NCI-H1105 (cell line): ENCODE results near the gene ASB14.

Source experiments
- DNase-seq: peaks from one replicate; lab custom pipeline; 2025; lab: John Stamatoyannopoulos, UW

The ASB14 gene

DNA sequence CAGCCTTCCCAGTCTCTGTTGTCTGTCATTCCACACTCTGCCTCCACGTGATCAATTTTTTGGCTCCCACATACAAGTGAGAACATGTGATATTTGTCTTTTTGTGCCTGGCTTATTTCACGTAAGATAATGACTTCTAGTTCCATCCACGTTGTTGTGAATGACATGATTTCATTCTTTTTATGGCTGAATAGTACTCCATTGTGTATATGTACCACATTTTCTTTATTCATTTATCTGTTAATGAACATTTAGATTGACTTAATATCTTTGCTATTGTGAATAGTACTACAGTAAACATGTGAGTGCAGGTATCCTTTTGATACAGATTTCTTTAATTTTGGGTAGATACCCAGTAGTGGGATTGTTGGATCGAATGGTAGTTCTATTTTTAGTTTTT, 31.4 kb downstream of the ASB14 start:
- no peak for DNase-seq

DNA sequence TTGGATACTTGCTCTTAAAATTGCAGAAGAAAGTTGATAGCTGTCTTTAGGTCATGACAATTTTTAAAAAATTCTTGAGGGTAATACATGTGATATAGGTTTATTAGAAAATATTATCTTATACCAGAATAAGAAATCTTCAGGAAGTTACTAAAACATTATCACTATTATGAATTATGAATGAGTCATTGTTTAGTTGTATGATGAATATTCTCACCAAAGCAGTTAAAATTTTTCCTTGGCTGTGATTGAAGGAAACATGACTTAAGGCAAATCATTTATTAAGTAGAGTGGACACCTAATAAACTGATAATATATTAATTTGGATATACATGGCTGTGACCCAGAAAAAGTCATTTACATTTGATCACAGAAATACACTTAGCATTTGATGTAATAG, 34.8 kb downstream of the ASB14 start:
- DNase-seq, result no peak

DNA sequence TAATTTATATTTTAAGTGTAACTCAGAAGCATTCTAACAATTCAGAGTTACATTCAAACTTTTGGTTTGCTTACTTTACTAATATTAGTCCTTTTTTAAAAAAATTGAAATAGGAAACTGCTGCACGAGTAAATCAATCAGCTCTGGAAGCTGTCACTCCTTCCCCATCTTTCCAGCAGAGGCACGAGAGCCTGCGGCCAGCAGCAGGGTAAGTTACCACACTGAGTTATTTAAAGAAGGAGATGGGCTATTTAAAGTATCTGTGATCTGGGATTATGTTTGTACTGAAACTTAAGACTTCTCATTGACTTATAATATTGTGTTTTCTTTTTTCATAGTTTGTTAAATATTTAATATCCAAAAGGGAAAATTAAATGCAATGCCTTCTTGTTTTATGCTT, 35.6 kb downstream of the ASB14 start:
- no peak for DNase-seq

DNA sequence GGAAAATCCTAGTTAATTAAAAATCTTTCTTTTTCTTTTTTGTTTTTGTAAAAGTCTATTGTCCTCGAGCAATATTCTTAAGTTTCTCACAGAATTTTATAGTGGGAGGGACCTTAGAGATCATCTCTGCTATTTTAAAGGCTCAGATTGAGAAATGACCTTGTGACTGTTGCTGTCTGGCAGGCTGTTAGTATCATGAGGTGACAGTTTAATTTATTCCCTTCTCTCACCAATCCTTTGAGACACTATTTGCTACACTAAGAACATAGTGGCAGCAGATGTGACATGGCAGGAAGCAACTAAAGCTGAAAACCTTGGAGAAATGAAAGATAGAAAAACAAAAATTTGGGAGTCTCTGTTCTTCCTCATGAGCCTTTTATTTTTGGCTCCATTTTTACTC, 40.1 kb downstream of the ASB14 start:
- DNase-seq, result no peak

DNA sequence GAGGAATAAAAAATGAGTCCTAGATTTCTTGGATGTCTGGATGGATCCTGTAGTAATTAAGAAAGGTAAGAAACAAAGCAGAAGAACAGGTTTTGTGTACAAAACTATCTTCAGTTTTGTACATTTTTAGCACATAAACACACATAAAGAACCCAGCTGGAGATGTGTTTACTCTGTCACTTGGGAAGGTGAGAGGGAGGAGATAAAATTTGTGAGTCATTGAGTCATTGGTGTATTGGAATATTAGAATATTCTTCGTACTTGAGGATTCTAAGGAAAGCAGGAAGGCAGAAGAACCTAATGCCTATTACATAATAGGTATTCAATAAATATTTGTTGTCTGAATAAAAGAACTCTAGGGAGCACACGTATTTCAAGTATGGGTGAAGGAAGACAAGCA, 47.5 kb downstream of the ASB14 start:
- DNase-seq, result no peak

DNA sequence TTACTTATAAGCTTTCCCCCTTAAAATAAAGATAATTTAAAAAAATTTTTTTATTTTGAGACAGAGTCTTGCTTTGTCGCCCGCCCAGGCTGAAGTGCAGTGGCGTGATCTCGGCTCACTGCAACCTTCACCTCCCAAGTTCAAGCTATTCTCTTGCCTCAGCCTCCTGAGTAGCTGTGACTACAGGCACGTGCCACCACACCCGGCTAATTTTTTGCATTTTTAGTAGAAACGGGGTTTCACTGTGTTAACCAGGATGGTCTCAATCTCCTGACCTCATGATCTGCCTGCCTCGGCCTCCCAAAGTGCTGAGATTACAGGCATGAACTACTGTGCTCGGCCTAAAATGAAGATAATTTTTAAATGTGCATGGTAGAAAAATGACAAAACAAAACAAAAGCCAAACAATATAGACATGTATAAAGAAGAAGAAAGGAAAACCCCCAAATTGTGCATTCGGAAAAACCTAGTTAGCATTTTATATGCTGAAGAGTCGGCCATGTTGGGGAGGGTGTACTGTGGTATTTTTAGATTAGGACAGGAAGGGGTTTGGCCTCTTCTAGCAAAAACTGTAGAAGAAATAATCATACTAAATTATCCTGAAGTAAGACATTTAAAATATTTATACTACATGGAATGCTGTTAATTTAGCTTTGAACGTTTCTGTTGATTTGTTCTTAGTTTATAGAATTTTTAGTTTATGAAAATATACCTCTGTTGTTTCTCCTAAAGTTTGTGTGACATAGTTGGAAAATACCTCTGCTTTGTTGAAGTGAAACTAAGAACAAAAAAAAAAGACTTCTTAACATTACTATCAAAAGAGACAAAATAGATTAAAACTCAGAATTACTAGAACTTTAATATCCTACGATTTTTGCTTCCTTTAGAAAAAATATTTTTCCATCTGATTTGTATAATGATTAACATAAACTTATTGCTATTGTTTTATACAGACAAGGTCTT, 57.6 kb downstream of the ASB14 start:
- no peak for DNase-seq

DNA sequence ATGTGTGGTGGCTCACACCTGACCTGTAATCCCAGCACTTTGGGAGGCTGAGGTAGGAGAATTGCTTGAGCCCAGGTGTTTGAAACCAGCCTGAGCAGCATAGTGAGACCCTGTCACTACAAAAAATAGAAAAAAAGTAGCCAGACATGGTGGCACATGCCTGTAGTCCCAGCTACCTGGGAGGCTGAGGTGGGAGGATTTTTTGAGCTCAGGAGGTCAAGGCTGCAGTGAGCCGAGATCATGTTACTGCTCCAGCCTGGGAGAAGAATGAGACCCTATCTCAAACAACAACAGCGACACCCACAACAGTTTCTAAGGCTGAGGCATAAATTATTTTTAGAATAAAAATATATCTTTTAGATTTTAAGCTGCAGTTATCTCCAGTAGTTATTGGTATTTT, 58.7 kb downstream of the ASB14 start:
- DNase-seq, result no peak

DNA sequence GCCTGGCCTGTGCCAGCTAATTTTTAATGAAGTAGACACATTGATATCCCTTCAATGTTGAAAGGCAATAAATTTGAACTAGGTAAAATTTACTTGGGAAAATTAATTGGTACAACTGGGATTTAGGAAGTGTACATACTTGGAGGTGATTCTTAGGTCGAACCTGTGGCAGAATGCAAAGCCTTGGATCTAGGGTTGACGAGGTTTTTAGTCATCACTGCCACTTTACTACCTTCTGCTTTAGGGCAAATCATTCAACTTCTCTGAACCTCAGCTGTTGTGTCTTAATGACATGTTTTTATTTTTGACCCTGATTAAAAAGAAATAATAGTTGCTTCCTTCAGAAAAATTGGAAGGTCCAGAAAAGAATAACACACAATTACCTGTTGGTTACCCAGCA, 62.5 kb downstream of the ASB14 start:
- no peak for DNase-seq

DNA sequence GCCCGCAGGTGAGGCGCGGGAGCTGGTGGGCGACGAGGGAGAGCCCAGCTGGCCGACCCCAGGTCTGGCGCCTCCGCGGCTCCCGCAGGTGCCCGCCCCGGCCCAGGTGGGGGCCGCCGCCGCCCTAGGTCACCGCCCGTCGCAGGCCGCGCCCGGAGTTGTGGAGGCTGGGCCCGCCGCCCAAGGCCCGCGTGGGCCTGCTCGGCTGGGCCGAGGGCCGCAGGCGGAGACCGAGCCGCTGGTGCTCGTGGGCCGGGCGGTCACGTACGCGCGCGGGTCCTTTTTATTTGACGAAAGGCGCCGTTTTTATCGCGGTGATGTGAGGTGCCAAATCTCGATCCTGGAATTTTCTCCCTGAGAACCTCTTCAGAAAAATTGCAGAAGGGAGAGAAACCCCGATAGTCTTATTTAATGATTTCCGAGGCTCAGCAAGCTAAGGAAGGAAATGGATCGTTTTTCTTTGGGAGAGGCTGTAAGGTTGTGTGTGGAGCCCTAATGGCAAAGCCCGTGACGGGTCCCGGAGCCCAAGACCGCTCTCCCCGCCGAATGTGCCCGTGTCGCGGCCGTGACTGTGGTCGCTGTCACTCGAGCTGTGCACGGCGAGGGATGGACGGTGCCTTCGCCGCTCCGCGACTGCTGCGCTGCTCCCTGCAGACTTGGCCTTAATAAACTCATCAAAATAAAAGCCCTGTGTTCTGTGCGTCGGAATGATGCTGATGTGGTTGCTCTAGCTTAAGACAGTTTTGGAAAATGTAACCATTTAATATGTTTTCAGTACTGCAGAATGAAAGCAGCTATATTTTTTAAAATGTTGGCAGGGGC, 64.3 kb downstream of the ASB14 start:
- DNase-seq, result peak; percentile 2

DNA sequence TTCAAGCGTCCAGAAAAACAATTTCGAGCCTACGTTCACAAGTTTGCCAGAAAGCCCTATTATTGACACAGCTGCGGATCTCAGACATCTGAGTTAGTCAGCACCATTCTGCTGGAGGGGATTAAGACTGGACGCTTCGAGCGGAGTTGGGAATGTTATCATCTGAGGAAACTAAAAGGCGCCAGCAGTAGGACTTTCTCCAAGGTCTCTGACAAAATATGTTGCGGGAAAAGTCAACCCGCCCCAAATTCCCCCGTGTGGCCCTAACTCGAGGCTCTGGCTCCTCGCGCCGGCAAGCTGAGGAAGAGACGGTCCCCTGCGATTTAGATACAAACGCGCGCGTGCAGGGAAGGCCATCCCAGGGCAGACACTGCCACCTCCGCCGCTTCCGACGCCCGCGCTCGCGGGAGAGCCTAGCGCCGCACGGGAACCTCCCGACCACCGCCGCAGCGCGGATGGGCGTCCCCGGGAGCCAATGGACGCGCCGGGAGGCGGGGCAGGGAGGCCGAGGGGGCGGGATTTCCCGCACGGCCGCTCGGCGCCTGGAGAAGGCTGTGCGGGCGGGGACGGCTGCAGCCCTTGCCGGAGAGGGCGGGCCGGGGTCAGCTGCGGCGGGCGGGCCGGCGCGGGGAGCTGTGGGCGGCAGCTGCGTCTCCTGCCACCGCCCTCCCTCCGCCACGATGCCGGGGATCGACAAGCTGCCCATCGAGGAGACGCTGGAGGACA, 65.1 kb downstream of the ASB14 start, which contains the start of gene APPL1:
TSS of gene APPL1 (plus strand) at position 526 of the 726 bp plus-strand sequence. CDS start at position 681, 155 bp downstream.
- peak; percentile 75 for DNase-seq

DNA sequence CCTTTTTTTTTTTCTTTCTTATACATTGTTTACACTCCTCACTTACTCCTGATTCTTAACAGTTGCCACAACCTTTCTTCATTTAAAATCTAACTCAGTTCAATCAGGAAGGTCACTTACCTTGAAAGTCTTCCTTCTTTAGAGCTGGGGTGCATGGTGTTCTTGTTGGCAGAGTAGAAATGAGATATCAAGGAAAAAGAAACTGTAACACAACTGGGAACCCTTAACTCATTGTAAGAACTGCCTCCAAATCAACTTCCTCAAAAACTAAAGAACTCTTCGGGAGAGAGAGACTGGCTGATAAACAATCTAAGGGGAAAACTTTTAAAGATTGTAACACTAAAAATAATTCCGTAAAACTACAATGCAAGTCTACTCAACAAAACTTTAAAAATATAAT, 66.3 kb downstream of the ASB14 start:
- no peak for DNase-seq

DNA sequence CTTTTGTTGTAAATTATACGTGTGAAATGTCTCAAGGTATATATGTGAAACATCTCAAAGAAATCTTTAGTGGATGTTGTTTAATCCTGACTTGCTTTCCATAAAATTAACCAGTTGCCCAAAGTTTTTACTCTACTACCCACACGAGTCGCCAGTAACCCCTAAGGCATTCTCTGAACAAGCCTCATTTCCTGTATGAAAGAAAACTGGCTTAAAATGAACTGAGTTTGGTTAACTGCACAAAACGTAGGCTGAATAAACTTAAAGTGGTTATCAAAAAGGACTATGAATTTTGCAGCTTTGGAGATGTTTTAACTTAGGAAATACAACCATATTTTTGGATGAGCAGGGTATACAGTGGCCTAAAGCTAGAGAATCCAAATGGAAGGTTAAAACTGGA, 67.6 kb downstream of the ASB14 start:
- DNase-seq, result no peak

DNA sequence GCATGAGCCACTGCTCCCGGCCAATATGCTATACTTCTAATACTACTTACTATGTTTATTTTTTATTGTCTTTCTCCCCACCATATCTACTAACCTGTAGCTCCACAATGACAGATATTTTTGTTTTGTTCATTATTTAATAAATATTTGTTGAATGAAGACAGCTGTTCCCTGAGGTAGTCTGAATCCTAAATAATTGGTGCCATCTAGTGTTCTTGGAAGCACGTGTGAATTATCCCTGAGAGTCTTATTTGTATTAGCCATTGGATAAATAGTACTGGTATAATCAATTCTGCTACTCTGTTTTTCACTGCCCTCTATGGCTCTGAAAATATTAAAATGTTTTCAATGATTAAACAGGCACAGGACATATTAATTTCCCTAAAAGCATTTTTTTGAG, 70.6 kb downstream of the ASB14 start:
- DNase-seq, result no peak
